ENCODE data around the gene USP17L18. TPM values are rescaled to one million over a fixed set of nuclear protein-coding genes. Genes with fewer than 3 reads are reported as not detected.
"Not testable (repeated sequence)": the region's sequence is repeated elsewhere in the genome, so short reads cannot be mapped to it uniquely, and the experiment has no call there.

Gene USP17L18
- total and polyA plus RNA-seq, 2 of the 13 experiments (the other 11 are each of a cell fraction or from before 2014, with no cell fraction given): not detected

GRCh38 chr4:9215105-9215504, 33.3 kb upstream of the USP17L18 start, which contains the start of gene USP17L11:
USP17L11 (plus strand) TSS chr4:9215405; CDS start chr4:9215405, 0 bp downstream.
- ATAC-seq; H4K20me1 ChIP-seq (ENCODE audit: insufficient read depth, low read length); FAIRE-seq; H3K9me3 ChIP-seq (ENCODE audit: low read length); intact Hi-C loops (cut with micrococcal nuclease; ENCODE audit: unreplicated experiment); H3K9ac ChIP-seq (ENCODE audit: insufficient read depth, low read depth, low read length); BruUV-seq (replicated peaks); CTCF ChIA-PET (ENCODE audit: low intra/inter-chr PET ratio, low total read pairs); in situ Hi-C loops (cut with HindIII; ENCODE audit: extremely low pct_ligation_motif_present, low pct_unique_long_range_greater_than_20kb); H3K36me3 ChIP-seq (replicated peaks in 1 of 2; ENCODE audit: control insufficient read depth in 1 of 2, insufficient read depth in 2 of 2, low read length in 2 of 2); H3K4me2 ChIP-seq (ENCODE audit: low read depth, low read length); POLR2A ChIA-PET; H3K79me2 ChIP-seq (ENCODE audit: insufficient read depth, low read length); H2AFZ ChIP-seq (ENCODE audit: low read length); H3K4me3 ChIP-seq (replicated peaks in 1 of 3; ENCODE audit: insufficient read depth in 1 of 3, low read depth in 2 of 3, low read length in 3 of 3); H3K4me1 ChIP-seq (ENCODE audit: insufficient read depth, low read length); H3K27ac ChIP-seq (ENCODE audit: extremely low read length, insufficient read depth, low read length); H3K27me3 ChIP-seq (ENCODE audit: control insufficient read depth in 1 of 2, insufficient read depth in 2 of 2, low read length in 2 of 2); DNase-seq (ENCODE audit: low spot score): not testable (repeated sequence)
- WGBS (ENCODE audit: low lambda C conversion rate): 63% methylated on average over 10 of the region's 14 CpGs

- CTCF ChIA-PET (ENCODE audit: low intra/inter-chr PET ratio, low total read pairs); H2AFZ ChIP-seq (ENCODE audit: low read length); intact Hi-C loops (cut with micrococcal nuclease; ENCODE audit: unreplicated experiment); H4K20me1 ChIP-seq (ENCODE audit: insufficient read depth, low read length); H3K36me3 ChIP-seq (replicated peaks in 1 of 2; ENCODE audit: control insufficient read depth in 1 of 2, insufficient read depth in 2 of 2, low read length in 2 of 2); POLR2A ChIA-PET; H3K9me3 ChIP-seq (ENCODE audit: low read length); in situ Hi-C loops (cut with HindIII; ENCODE audit: extremely low pct_ligation_motif_present, low pct_unique_long_range_greater_than_20kb); BruUV-seq (replicated peaks); H3K27ac ChIP-seq (ENCODE audit: extremely low read length, insufficient read depth, low read length); DNase-seq (ENCODE audit: low spot score); H3K9ac ChIP-seq (ENCODE audit: insufficient read depth, low read depth, low read length); H3K27me3 ChIP-seq (ENCODE audit: control insufficient read depth in 1 of 2, insufficient read depth in 2 of 2, low read length in 2 of 2); FAIRE-seq; H3K4me3 ChIP-seq (replicated peaks in 1 of 3; ENCODE audit: insufficient read depth in 1 of 3, low read depth in 2 of 3, low read length in 3 of 3); H3K4me2 ChIP-seq (ENCODE audit: low read depth, low read length); H3K4me1 ChIP-seq (ENCODE audit: insufficient read depth, low read length); ATAC-seq; H3K79me2 ChIP-seq (ENCODE audit: insufficient read depth, low read length): not testable (repeated sequence)
- no CpG with 5 or more reads among the region's 13 CpGs for WGBS (ENCODE audit: low lambda C conversion rate)
Observed at GRCh38 chr4:9219852-9220251, 28.6 kb upstream of the USP17L18 start, which contains the start of gene USP17L12. USP17L12 (plus strand) TSS chr4:9220152; CDS start chr4:9220152, 0 bp downstream.

GRCh38 chr4:9224596-9224995, 23.8 kb upstream of the USP17L18 start, which contains the start of gene USP17L13:
USP17L13 (plus strand) TSS chr4:9224896; CDS start chr4:9224896, 0 bp downstream.
- H3K4me2 ChIP-seq (ENCODE audit: low read depth, low read length); H3K79me2 ChIP-seq (ENCODE audit: insufficient read depth, low read length); ATAC-seq; H4K20me1 ChIP-seq (ENCODE audit: insufficient read depth, low read length); CTCF ChIA-PET (ENCODE audit: low intra/inter-chr PET ratio, low total read pairs); POLR2A ChIA-PET; DNase-seq (ENCODE audit: low spot score); H3K9ac ChIP-seq (ENCODE audit: insufficient read depth, low read depth, low read length); BruUV-seq (replicated peaks); H3K27me3 ChIP-seq (ENCODE audit: control insufficient read depth in 1 of 2, insufficient read depth in 2 of 2, low read length in 2 of 2); H3K27ac ChIP-seq (ENCODE audit: extremely low read length, insufficient read depth, low read length); H3K4me1 ChIP-seq (ENCODE audit: insufficient read depth, low read length); H3K4me3 ChIP-seq (replicated peaks in 1 of 3; ENCODE audit: insufficient read depth in 1 of 3, low read depth in 2 of 3, low read length in 3 of 3); H3K9me3 ChIP-seq (ENCODE audit: low read length); H3K36me3 ChIP-seq (replicated peaks in 1 of 2; ENCODE audit: control insufficient read depth in 1 of 2, insufficient read depth in 2 of 2, low read length in 2 of 2); intact Hi-C loops (cut with micrococcal nuclease; ENCODE audit: unreplicated experiment); H2AFZ ChIP-seq (ENCODE audit: low read length); in situ Hi-C loops (cut with HindIII; ENCODE audit: extremely low pct_ligation_motif_present, low pct_unique_long_range_greater_than_20kb): not testable (repeated sequence)
- FAIRE-seq: peak; percentile 28
- no CpG with 5 or more reads among the region's 14 CpGs for WGBS (ENCODE audit: low lambda C conversion rate)

GRCh38 chr4:9230249-9230648, 18.2 kb upstream of the USP17L18 start:
- H3K4me3 ChIP-seq (replicated peaks in 1 of 3; ENCODE audit: insufficient read depth in 1 of 3, low read depth in 2 of 3, low read length in 3 of 3); FAIRE-seq; BruUV-seq (replicated peaks); H2AFZ ChIP-seq (ENCODE audit: low read length); H3K9ac ChIP-seq (ENCODE audit: insufficient read depth, low read depth, low read length); H3K4me1 ChIP-seq (ENCODE audit: insufficient read depth, low read length); H3K9me3 ChIP-seq (ENCODE audit: low read length); CTCF ChIA-PET (ENCODE audit: low intra/inter-chr PET ratio, low total read pairs); H3K4me2 ChIP-seq (ENCODE audit: low read depth, low read length); H3K36me3 ChIP-seq (replicated peaks in 1 of 2; ENCODE audit: control insufficient read depth in 1 of 2, insufficient read depth in 2 of 2, low read length in 2 of 2); intact Hi-C loops (cut with micrococcal nuclease; ENCODE audit: unreplicated experiment); H4K20me1 ChIP-seq (ENCODE audit: insufficient read depth, low read length); DNase-seq (ENCODE audit: low spot score); POLR2A ChIA-PET; ATAC-seq; H3K79me2 ChIP-seq (ENCODE audit: insufficient read depth, low read length); H3K27ac ChIP-seq (ENCODE audit: extremely low read length, insufficient read depth, low read length); H3K27me3 ChIP-seq (ENCODE audit: control insufficient read depth in 1 of 2, insufficient read depth in 2 of 2, low read length in 2 of 2); in situ Hi-C loops (cut with HindIII; ENCODE audit: extremely low pct_ligation_motif_present, low pct_unique_long_range_greater_than_20kb): not testable (repeated sequence)
- WGBS (ENCODE audit: low lambda C conversion rate): no CpG with 5 or more reads among the region's 8 CpGs

Data from HepG2 (cell line).